Measurements from ENCODE around the gene MTMR3.
"Not testable (repeated sequence)": the region's sequence is repeated elsewhere in the genome, so short reads cannot be mapped to it uniquely, and the experiment has no call there.

MTMR3 gene

DNA sequence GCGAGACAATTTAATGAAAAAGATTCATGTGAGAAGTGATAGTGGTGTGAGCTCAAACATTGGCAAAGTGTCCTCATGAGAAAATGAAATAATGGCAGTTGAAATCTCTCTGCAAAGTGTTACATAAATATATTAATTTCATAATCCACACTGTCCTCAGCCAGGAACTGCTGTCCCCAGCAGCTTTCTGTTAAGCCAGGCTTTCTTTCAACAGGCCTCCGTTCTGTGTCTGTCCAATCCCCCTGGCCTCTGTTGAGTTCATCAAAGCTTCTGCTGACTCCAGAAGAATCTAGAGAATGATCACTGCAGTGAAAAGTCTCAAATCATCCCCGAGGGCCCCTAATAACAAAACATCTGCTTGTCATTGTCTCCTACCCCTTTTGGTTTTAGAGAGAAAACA is 34.9 kb upstream of the MTMR3 start:
- no peaks in the 10 kb centered on the region for H3K27me3 ChIP-seq (ENCODE audit: control insufficient read depth, insufficient read depth, low read length)
- no peaks in the 10 kb centered on the region for H3K4me1 ChIP-seq (ENCODE audit: control insufficient read depth, insufficient read depth, low read length)
- no peak overlapping the region for H3K4me3 ChIP-seq (ENCODE audit: low read depth, low read length)
- H3K9me3 ChIP-seq (ENCODE audit: control insufficient read depth, insufficient read depth, low read length), result no peaks in the 10 kb centered on the region
- H3K36me3 ChIP-seq (ENCODE audit: control insufficient read depth, insufficient read depth, low read length), result no peaks in the 10 kb centered on the region
- H3K9ac ChIP-seq (ENCODE audit: low read depth, low read length), result no peak overlapping the region

DNA sequence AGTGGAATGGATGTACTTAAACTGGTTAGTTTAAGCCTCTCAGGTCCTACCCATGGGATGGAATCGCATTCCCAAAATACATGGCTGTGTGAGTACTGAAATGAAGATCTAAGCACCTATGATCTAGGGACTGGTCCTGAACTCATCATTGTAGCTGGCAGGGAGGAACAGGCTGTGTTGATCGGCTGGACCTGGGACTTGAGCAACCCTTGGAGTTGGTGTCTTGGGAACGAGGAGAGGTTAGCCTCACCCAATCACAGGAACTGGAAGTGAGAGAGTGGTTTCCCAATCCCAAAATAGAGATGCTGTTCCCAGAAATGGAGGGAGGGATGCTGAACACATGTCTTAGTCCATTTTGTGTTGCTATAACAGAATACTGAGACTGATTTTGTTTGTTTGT is 28.5 kb upstream of the MTMR3 start:
- H3K36me3 ChIP-seq (ENCODE audit: control insufficient read depth, insufficient read depth, low read length), result no peaks in the 10 kb centered on the region
- no peaks in the 10 kb centered on the region for H3K4me1 ChIP-seq (ENCODE audit: control insufficient read depth, insufficient read depth, low read length)
- no peaks in the 10 kb centered on the region for H3K9me3 ChIP-seq (ENCODE audit: control insufficient read depth, insufficient read depth, low read length)
- no peak overlapping the region for H3K9ac ChIP-seq (ENCODE audit: low read depth, low read length)
- H3K27me3 ChIP-seq (ENCODE audit: control insufficient read depth, insufficient read depth, low read length), result no peaks in the 10 kb centered on the region
- no peak overlapping the region for H3K4me3 ChIP-seq (ENCODE audit: low read depth, low read length)

DNA sequence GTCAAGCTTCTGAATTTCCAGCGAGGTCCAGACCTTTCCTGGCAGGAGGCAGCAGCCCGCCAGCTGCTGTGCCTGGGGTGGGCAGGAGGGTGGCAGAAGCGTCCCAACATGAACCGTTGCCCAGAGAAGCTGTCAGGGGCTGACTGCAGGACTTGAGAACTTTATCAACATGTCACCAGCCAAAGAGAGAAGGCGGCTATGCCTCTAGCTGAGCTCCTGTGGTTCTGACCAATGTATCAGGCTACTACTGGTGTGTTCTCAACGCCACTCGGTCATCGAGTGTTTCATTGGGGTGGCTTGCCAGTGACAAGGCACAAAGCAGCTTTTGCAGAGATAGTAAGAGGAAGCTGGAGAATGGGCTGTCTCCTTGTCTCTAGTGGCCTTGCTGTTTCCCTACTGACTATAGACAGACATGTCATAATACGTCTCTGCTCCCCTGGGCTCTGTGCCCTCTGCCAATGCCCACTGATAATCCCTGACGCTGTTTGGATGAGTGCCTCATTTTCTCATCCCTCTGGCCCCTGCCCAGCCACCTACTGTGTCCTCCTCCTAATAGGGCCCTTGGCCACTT is 27.3 kb upstream of the MTMR3 start:
- H3K27me3 ChIP-seq (ENCODE audit: control insufficient read depth, insufficient read depth, low read length), result no peaks in the 10 kb centered on the region
- H3K36me3 ChIP-seq (ENCODE audit: control insufficient read depth, insufficient read depth, low read length), result no peaks in the 10 kb centered on the region
- H3K4me1 ChIP-seq (ENCODE audit: control insufficient read depth, insufficient read depth, low read length), result no peaks in the 10 kb centered on the region
- H3K9me3 ChIP-seq (ENCODE audit: control insufficient read depth, insufficient read depth, low read length), result no peaks in the 10 kb centered on the region
- H3K9ac ChIP-seq (ENCODE audit: low read depth, low read length), result no peak overlapping the region
- no peak overlapping the region for H3K4me3 ChIP-seq (ENCODE audit: low read depth, low read length)

DNA sequence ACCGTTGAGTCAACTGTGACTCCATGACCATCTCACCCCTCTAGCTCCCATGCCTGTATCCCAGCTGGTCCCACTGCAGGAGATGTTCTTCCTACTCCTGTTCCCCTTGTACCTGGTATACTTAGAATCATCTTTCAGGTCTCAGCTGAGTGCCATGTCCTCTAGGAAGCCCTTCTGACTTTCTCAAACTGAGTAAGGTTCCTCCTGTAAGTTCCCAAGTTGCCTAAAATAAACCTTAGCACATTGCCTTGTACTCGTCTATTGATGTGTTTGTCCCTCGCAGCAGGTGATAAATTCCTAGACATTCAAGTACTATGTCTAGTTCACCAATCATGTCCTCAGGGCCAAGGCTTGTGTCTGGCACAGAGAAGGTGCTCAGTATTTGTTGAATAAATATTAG is 26.5 kb upstream of the MTMR3 start:
- H3K4me3 ChIP-seq (ENCODE audit: low read depth, low read length), result no peak overlapping the region
- no peak overlapping the region for H3K9ac ChIP-seq (ENCODE audit: low read depth, low read length)
- H3K27me3 ChIP-seq (ENCODE audit: control insufficient read depth, insufficient read depth, low read length), result no peaks in the 10 kb centered on the region
- no peaks in the 10 kb centered on the region for H3K4me1 ChIP-seq (ENCODE audit: control insufficient read depth, insufficient read depth, low read length)
- H3K36me3 ChIP-seq (ENCODE audit: control insufficient read depth, insufficient read depth, low read length), result no peaks in the 10 kb centered on the region
- H3K9me3 ChIP-seq (ENCODE audit: control insufficient read depth, insufficient read depth, low read length), result no peaks in the 10 kb centered on the region

DNA sequence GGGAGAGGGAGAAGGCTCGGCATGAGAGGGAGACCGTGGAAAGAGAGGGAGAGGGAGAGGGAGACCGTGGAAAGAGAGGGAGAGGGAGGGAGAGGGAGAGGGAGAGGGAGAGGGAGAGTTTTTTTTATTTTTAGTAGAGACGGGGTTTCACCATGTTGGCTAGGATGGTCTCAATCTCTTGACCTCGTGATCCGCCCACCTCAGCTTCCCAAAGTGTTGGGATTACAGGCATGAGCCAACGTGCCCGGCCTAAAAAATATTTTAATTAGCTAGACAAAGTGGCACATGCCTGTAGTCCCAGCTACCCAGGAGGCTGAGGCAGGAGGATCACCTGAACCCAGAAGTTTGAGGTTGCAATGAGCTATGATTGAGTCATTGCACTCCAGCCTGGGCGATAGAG is 23.9 kb upstream of the MTMR3 start:
- not testable (repeated sequence) for H3K36me3 ChIP-seq (ENCODE audit: control insufficient read depth, insufficient read depth, low read length); H3K9ac ChIP-seq (ENCODE audit: low read depth, low read length); H3K4me3 ChIP-seq (ENCODE audit: low read depth, low read length); H3K27me3 ChIP-seq (ENCODE audit: control insufficient read depth, insufficient read depth, low read length); H3K4me1 ChIP-seq (ENCODE audit: control insufficient read depth, insufficient read depth, low read length); H3K9me3 ChIP-seq (ENCODE audit: control insufficient read depth, insufficient read depth, low read length)

DNA sequence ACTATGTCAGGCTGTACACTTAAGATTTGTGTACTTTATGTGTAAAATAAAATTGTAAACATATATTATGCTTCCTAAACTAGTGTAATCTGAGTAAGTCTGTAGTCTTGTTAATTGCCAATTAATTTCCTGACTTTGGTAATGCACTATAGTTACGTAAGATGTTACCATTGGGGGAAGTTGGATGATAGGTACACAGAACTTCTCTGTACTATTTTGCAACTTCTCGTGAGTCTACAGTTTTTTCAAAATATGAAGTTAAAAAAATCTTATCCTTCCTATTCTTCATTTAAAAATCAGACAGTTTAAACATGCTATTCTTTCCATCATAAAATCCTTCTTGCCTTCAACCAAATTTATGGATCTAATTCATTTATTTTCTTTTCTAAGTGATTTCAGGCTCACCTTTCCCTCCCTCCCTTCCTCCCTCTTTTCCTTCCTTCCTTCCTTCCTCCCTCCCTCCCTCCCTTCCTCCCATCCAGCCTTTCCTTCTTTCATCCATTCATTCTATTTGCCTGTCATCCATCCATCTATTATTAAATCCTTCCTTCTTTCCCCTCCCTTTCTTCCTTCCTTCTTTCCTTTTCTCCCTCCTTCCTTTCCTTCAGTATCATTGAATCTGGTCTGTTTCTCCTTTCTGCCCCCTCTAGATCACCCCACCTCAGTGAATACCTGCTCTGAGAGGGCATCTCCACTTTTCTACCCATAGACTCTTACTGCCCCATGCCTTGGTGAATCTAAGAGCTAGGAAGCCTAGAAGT is 22.8 kb upstream of the MTMR3 start:
- Histone ChIP-seq H3K9me3 (ENCODE audit: control insufficient read depth, insufficient read depth, low read length) (no peaks in the 10 kb centered on the region), H3K27me3 (ENCODE audit: control insufficient read depth, insufficient read depth, low read length) (no peaks in the 10 kb centered on the region), H3K4me3 (ENCODE audit: low read depth, low read length) (no peak overlapping the region), H3K4me1 (ENCODE audit: control insufficient read depth, insufficient read depth, low read length) (no peaks in the 10 kb centered on the region), H3K36me3 (ENCODE audit: control insufficient read depth, insufficient read depth, low read length) (no peaks in the 10 kb centered on the region), H3K9ac (ENCODE audit: low read depth, low read length) (no peak overlapping the region)

DNA sequence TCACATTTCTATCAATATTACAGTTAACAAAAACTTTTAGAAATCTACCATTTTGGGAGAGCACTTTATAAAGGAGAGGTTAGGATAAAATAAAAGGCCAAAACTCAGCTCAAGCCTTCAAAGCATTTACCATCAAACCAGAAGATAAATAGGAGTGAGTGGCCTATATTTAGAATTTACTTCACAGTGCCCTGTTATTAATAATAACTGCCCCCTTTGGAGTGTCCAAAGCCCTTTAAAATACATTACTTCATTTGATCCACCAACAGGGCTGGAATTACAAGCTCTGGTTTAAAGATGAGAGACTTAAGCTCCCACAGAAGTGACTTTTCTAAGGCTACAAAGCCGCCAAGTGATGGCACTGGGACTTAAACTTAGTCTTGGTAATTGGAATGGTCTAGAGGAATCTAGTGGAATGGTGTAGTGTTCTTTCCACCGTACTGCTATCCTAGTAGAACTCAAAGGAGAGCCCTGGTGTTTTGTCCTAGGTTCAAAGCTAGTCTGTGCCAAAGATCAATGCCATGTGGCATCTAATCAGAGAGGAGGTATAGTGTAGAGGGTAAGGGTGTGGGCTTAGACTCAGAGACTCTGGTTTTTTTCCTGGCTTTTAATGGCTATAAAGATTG is 21.2 kb upstream of the MTMR3 start:
- no peaks in the 10 kb centered on the region for H3K4me1 ChIP-seq (ENCODE audit: control insufficient read depth, insufficient read depth, low read length)
- no peaks in the 10 kb centered on the region for H3K36me3 ChIP-seq (ENCODE audit: control insufficient read depth, insufficient read depth, low read length)
- no peak overlapping the region for H3K4me3 ChIP-seq (ENCODE audit: low read depth, low read length)
- no peaks in the 10 kb centered on the region for H3K27me3 ChIP-seq (ENCODE audit: control insufficient read depth, insufficient read depth, low read length)
- no peak overlapping the region for H3K9ac ChIP-seq (ENCODE audit: low read depth, low read length)
- H3K9me3 ChIP-seq (ENCODE audit: control insufficient read depth, insufficient read depth, low read length), result no peaks in the 10 kb centered on the region

DNA sequence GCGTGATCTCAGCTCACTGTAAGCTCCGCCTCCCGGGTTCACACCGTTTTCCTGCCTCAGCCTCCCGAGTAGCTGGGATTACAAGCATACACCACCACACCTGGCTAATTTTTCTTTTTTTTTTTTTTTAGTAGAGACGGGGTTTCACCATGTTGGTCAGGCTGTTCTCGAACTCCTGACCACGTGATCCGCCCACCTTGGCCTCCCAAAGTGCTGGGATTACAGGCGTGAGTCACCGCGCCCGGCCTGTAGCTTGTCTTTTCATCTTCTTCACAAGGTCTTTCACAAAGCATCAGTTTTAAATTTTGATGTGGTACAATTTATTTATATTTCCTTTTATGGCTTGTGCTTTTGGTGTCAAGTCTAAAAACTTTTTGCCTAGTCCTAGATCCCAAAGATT is 17.4 kb upstream of the MTMR3 start:
- H3K4me3 ChIP-seq (ENCODE audit: low read depth, low read length); H3K4me1 ChIP-seq (ENCODE audit: control insufficient read depth, insufficient read depth, low read length); H3K27me3 ChIP-seq (ENCODE audit: control insufficient read depth, insufficient read depth, low read length); H3K36me3 ChIP-seq (ENCODE audit: control insufficient read depth, insufficient read depth, low read length); H3K9me3 ChIP-seq (ENCODE audit: control insufficient read depth, insufficient read depth, low read length); H3K9ac ChIP-seq (ENCODE audit: low read depth, low read length): not testable (repeated sequence)

DNA sequence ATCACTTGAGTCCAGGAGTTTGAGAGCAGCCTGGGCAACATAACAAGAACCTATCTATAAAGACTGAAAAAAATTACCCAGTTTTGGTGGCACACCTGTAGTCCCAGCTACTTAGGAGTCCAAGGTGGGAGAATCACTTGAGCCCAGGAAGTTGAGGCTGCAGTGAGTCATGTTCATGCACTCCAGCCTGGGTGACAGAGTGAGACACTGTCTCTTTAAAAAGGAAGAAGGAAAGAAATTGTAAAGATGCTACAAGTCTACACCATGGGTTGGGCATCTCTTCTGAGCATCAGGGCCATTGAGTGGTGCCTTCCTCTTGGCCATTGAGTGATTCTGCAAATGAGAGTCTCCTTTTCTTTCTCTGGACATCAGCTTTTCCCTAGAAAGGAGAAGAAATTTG is 15.7 kb upstream of the MTMR3 start:
- Histone ChIP-seq H3K36me3 (ENCODE audit: control insufficient read depth, insufficient read depth, low read length) (no peaks in the 10 kb centered on the region), H3K4me1 (ENCODE audit: control insufficient read depth, insufficient read depth, low read length) (peaks cover 10% of the 10 kb centered on the region), H3K27me3 (ENCODE audit: control insufficient read depth, insufficient read depth, low read length) (no peaks in the 10 kb centered on the region), H3K9me3 (ENCODE audit: control insufficient read depth, insufficient read depth, low read length) (no peaks in the 10 kb centered on the region), H3K4me3 (ENCODE audit: low read depth, low read length) (no peak overlapping the region), H3K9ac (ENCODE audit: low read depth, low read length) (no peak overlapping the region)

DNA sequence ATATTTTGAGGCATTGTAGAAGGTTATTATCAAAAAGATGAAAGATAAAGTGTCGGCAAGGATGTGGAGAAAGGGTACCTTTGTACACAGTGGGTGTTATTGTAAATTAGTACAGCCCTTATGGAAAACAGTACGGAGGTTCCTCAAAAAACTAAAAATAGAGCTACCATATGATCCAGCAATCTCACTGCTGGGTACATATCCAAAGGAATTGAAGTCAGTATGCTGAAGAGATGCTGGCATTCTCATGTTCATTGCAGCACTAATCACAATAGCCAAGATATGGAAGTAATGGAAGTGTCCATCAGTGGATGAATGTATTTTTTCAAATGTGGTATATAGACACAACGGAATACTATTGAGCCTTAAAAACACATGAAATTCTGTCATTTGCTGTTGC is 15.1 kb upstream of the MTMR3 start:
- H3K36me3 ChIP-seq (ENCODE audit: control insufficient read depth, insufficient read depth, low read length), result no peaks in the 10 kb centered on the region
- no peak overlapping the region for H3K4me3 ChIP-seq (ENCODE audit: low read depth, low read length)
- H3K4me1 ChIP-seq (ENCODE audit: control insufficient read depth, insufficient read depth, low read length), result peaks cover 13% of the 10 kb centered on the region
- no peaks in the 10 kb centered on the region for H3K9me3 ChIP-seq (ENCODE audit: control insufficient read depth, insufficient read depth, low read length)
- H3K27me3 ChIP-seq (ENCODE audit: control insufficient read depth, insufficient read depth, low read length), result no peaks in the 10 kb centered on the region
- H3K9ac ChIP-seq (ENCODE audit: low read depth, low read length), result no peak overlapping the region

DNA sequence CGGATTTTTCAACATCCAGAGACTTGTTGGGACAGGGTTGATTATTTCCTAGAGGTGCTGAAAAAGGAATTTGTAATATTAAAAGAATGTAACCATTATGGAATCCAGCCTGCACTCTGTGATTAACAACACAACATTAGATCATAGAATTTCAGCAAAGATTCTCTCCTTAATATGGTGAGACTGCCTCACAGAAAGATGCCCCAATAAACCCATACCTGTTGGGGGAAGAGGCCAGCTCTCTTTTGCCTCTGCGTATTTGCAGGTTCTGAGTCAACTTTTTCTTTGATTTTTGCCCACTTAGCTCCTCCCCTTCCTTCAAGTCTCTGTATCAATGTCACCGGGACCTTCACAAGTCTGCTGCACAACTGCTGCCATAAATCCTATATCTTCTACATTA is 12.4 kb upstream of the MTMR3 start:
- H3K36me3 ChIP-seq (ENCODE audit: control insufficient read depth, insufficient read depth, low read length), result no peaks in the 10 kb centered on the region
- H3K9me3 ChIP-seq (ENCODE audit: control insufficient read depth, insufficient read depth, low read length), result no peaks in the 10 kb centered on the region
- H3K4me1 ChIP-seq (ENCODE audit: control insufficient read depth, insufficient read depth, low read length), result peaks cover 13% of the 10 kb centered on the region
- H3K9ac ChIP-seq (ENCODE audit: low read depth, low read length), result no peak overlapping the region
- no peaks in the 10 kb centered on the region for H3K27me3 ChIP-seq (ENCODE audit: control insufficient read depth, insufficient read depth, low read length)
- no peak overlapping the region for H3K4me3 ChIP-seq (ENCODE audit: low read depth, low read length)

DNA sequence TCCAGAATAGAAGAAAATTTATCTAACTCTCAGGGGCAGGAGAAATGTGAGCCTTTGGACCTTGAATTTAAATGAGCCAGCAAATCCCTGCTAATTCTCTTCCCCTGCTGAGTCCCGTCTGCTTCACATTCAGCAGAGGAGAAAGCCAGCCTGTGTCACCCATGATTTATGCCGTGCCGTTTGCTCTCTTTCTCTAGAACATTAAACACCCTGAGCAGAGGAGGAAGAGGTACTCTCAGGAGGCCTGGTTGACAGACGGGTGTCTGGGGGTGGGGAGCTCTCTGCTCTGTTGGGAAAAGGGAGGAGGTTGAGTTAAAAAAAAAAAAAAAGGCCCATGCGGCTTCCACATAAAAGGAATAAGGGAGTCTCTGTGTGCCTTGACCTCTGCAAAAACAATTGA is 11.3 kb upstream of the MTMR3 start:
- peaks cover 13% of the 10 kb centered on the region for H3K4me1 ChIP-seq (ENCODE audit: control insufficient read depth, insufficient read depth, low read length)
- no peaks in the 10 kb centered on the region for H3K27me3 ChIP-seq (ENCODE audit: control insufficient read depth, insufficient read depth, low read length)
- no peak overlapping the region for H3K9ac ChIP-seq (ENCODE audit: low read depth, low read length)
- no peak overlapping the region for H3K4me3 ChIP-seq (ENCODE audit: low read depth, low read length)
- H3K9me3 ChIP-seq (ENCODE audit: control insufficient read depth, insufficient read depth, low read length), result no peaks in the 10 kb centered on the region
- H3K36me3 ChIP-seq (ENCODE audit: control insufficient read depth, insufficient read depth, low read length), result no peaks in the 10 kb centered on the region

Measured in iPS-15b (cell line).